Adipose tissue (tissue), 3 donors: Measurements from ENCODE around the gene SYCE3. TPM values are rescaled to one million over a fixed set of nuclear protein-coding genes. Genes with fewer than 3 reads are reported as not detected.
A peak's percentile ranks its signal among the peaks of the same experiment; 100 is the strongest.
"Not testable (repeated sequence)": the region's sequence is repeated elsewhere in the genome, so short reads cannot be mapped to it uniquely, and the experiment has no call there.

Experiments used
- H3K27ac ChIP-seq: one replicate; pipeline ENCODE4 v1.5.1; 2013; ENCODE audit warnings: low read depth, low read length
- WGBS, 3 donors: extraction: QIAGEN DNeasy Blood & Tissue Kit; methylation state at CpG; one replicate each; pipeline ENCODE4 v1.1.7; 2013; 5-methylcytosine and 5-hydroxymethylcytosine counted together
- polyA plus RNA-seq, 3 donors: library from polyadenylated mRNA; stranded (reverse); fragments of 200-250 nt; gene quantifications; one replicate each; pipeline ENCODE4 v1.2.3, GENCODE V29; 2013
- donor health status: healthy with polysubstance abuse.
- donor health status: Bipolar disorder and iron deficiency.
- donor health status: healthy.

The SYCE3 gene
- polyA plus RNA-seq, 3 donors: not detected

DNA sequence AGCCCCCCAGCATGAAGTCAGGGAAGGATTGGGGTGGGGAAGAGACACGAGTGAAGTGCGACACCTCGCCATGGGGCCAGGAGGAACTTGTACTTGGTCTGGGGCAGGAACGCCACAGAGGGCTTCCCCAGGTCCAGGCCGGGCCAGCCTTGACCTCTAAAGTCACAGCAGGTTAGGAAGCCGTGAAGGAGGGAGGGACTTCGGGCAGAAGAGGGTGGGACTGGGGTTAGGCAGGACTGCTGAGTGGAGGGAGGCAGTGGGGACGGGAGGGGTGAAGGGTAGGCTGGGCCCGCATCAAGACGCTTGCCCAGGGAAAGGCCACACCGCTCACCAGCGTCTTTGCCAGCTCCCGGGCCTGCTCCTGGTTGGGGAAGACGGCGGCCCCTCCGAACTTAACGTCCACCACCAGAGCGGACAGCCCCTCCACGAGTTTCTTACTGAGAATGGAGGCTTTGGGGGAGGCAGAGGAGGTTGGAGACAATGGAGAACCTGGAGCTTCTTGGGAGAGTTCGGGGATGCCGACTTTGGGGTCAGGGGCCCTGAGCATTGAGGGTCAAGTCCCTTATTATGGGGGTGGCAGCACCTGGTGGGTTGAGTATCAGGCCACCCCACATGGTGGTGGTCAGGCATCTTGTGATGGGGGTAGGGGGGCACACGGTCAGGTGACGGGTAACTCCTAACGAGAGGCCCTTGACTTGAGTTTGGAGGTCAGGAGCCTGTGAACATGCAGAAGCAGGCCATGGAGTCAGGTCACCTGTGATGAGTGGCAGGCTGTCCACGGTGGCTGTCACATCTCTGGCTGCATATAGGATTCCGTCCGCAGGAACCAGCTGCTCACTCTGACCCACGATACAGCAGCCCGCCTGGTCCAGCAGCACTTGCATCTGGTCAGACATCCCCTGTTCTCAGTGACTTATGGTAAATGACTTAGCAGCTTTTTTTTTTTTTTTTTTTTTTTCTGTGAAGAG lies 35.6 kb downstream of the SYCE3 start:
- H3K27ac ChIP-seq: peak overlapping the region; percentile 94
- WGBS, 3 donors: 37 to 62% (median 37%) methylated on average over 29 of the region's 29 CpGs

DNA sequence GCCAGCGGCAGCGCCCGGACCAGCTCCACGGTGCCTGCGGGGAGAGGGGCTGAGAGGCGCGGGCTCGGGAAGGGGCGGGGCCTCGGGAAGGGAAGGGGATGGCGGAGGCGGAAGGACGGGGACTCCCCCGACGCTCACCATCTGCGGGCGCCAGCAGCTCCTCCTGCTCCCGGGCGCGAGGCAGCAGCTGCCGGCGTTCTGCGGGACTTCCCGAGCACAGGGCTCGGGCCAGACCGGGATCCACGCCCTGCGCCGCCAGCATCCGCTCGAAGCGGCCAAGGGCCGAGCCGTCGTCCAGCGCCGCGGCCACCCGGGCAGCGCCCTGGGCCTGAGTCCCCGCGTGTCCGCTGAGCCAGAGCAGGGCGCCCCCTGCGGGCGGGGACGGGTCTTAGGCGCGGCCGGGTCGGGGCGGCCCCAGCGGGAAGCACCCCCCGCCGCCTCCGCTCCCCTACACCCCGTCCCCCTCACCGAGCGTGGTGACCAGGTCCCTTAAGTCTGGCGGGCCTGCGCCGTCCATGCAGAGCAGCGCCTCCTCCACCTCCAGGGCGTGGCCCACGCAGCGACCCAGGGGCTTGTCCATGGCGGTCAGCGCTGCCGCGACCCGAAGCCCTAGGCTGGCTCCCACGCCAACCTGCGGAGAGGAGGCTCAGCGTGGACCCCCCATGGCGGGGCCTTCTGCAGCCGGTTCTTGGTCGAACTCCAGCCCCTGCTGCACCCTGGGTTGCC lies 36.4 kb downstream of the SYCE3 start:
- peak overlapping the region; percentile 94 for H3K27ac ChIP-seq
- 1 to 4% (median 1%) methylated on average over 60 to 77 of the region's 77 CpGs for WGBS, 3 donors

DNA sequence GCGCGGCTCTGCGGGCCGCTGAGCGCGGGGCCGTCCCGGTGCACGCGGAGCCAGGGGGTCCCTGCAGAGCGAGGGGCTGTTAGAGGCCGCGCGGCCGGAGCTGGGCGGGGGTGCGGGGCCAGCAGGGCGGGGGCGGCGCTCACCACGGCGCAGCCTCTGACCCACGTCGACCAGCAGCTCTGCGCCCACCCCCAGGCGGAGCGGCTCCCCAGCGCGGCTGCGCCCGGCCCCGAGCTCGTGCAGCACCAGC lies 36.9 kb downstream of the SYCE3 start:
- 0 to 1% (median 0%) methylated on average over 15 to 33 of the region's 33 CpGs for WGBS, 3 donors
- H3K27ac ChIP-seq: peak overlapping the region; percentile 94

DNA sequence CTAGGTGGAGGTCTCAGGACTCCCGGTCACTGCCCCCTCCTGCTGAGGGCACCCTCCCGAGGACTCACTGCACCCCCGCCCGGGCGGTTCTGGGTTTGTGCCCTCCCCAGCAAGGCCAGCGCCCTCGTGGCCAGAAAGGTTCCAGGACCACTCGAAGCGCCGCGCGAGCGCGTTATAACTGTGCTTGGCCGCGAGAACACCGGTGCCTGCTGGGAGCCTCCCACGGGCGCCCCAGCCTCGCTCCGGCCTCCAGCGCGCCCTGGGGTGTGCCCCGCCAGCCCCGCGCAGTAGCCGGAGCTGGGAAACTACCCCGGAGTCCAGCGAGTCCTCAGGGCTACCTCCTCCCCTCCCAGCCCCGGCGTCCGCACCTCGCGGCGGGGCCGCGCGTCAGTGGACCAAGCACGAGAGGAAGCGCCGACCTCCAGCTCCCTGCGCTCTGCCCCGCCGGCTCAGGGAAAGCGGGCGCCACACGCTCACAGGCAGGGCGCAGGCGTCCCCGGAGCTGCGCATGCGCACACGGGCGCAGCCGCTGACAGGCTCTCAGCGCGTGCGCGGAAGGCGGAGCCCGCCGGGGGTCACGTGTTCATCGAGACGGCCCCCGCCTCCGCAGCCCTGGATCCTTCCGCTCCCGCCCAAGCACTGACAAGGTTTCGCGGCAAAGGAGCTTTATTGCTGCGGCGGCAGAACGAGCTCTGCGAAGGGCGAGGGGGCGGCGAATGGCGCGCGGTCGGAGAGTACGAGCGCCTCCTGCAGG lies 37.4 kb downstream of the SYCE3 start, which contains the start of gene SCO2:
Gene SCO2 (minus strand): TSS at position 495 of the 754 bp plus-strand sequence. CDS start 1,187 bp downstream, outside the sequence.
- peak within 1 kb of the TSS; percentile 94 for H3K27ac ChIP-seq
- 0 to 1% (median 0%) methylated on average over 78 to 84 of the region's 84 CpGs for WGBS, 3 donors

DNA sequence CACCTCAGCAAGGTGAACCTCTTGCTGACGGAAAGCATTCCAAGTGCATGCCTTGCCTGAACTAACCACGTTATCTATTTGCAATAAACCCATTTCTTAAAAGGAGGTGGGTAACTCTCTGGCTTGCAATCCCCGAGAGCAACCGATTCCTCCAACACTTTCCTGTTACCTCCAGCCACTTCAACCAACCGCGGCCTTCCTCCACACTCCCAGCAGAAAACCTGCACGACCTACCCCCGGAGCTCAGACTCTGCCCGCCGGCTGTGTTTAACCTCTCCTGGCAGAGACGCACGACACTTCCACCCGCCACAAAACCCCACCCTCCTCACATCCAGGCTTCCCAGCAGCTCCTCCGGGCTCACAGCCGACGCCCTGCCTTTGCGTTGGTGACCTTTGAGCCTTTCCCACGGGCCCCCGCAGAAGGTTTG lies 38.0 kb downstream of the SYCE3 start:
- no peak overlapping the region for H3K27ac ChIP-seq
- 4 to 7% (median 6%) methylated on average over 18 to 19 of the region's 19 CpGs for WGBS, 3 donors

DNA sequence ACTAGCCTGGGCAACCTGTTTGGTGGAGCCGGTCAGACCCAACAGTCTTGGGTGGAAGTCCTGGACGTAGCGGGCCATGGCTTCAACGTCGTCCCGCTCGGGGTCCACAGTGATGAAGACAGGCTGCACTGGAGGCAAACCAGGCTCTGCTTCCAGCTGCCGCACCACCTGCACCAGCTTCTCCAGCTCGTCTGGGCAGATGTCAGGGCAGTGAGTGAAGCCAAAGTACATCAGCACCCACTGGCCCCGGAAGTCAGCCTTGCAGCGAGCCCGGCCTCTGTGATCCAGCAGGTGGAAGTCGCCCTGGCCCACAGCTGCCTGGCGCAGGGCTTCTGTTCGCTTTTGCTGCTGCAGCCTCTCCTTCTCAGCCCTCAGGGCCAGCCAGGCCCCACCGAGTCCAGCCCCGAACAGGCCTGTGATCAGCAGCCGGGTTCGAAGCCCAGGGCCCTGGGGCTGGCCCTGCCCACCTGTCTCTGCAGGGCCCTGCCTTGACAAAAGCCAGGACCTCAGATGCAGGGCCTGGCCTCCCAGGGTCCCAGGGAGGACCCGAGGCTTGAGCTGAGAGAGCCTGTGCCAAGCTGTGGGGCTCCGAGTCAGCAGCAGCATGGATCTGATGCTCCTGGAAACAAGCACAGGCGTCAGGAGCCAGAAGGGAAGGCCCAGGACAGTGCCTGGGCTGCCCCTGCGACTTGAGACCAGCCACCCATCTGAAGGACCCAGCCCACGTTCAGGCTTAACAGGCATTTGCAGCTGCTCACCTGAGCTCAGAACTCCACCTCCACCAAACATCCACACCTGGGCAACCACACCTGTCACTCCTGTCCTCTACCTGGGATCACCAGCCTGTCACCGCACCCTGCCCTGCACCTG lies 38.7 kb downstream of the SYCE3 start:
- no peak overlapping the region for H3K27ac ChIP-seq
- WGBS, 3 donors: 79 to 87% (median 82%) methylated on average over 24 to 25 of the region's 25 CpGs

DNA sequence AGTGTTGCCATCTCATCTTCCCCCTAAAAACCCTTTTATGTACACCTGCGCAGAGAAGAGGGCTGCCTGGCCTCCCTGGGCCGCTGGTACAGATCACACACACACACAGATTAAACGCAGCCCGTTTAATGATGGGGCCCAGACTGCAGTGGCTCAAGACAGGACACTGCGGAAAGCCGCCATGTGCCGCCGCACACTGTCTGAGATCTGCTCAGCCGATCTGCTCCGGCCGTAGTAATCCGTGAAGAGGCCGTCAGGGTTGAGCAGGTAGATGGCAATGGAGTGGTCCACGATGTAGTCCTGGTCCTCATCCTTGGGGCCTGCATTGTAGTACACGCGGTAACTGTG lies 39.3 kb downstream of the SYCE3 start:
- WGBS, 3 donors: 90 to 94% (median 91%) methylated on average over 16 of the region's 16 CpGs
- H3K27ac ChIP-seq: no peak overlapping the region

DNA sequence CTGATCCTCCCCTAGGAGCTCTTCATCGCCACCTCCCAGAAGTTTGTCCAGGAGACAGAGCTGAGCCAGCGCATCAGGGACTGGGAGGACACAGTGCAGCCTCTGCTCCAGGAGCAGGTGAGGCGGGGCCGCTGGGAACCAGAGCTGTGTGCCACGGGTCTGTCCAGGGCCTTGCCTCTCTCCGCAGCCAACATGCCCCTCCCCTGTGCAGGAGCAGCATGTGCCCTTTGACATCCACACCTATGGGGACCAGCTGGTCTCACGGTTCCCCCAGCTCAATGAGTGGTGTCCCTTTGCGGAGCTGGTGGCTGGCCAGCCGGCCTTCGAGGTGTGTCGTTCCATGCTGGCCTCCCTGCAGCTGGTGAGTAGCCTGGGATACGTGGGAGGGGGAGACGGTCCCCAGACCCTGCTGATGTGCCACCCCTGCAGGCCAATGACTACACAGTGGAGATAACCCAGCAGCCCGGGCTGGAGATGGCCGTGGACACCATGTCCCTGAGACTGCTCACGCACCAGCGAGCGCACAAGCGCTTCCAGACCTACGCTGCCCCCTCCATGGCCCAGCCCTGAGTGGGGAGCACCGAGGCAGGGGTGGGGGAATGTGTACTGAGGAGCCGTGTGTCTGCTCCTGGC lies 39.8 kb downstream of the SYCE3 start:
- no peak overlapping the region for H3K27ac ChIP-seq
- WGBS, 3 donors: 82 to 88% (median 88%) methylated on average over 21 to 22 of the region's 22 CpGs

DNA sequence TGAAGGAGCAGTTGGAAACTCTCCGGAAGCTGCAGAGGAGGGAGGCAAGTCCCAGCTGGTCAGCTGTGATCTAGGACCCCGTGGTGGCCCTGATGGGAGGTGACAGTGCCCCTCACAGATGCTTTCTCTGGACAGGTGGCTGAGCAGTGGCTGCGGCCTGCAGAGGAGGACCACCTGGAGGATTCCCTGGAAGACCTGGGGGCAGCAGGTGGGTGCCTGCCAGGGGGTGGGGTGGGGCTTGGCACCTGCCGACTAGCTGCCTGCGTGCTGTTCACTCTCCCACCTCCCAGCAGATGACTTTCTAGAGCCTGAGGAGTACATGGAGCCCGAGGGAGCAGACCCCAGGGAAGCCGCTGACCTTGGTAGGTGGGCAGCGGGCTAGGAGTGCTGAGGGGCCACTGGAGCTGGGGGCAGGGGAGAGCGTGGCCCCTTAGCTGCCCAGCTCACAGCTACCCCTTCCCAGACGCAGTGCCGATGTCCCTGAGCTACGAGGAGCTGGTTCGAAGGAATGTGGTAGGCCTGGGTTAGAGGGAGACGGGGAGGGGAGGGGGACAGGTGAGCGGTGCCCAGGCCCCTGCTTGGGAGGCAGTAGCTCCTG lies 40.4 kb downstream of the SYCE3 start:
- 90 to 92% (median 92%) methylated on average over 13 to 15 of the region's 15 CpGs for WGBS, 3 donors
- H3K27ac ChIP-seq: no peak overlapping the region

DNA sequence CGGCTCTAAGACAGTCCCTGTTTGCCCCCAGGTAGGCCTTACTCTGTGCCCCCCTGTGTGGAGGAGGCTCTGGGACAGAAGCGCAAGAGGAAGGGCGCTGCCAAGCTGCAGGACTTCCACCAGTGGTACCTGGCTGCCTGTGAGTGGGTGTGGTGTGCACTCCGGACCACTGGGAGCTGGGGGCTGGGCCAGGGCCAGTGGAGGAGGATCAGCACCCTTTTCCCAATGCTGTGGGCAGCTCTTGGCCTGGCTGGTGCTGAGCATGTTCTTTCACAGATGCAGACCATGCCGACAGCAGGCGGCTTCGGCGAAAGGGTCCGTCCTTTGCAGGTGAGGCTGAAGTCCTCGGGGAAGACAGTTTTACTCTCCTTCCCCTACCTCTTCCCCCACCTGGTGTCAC lies 41.0 kb downstream of the SYCE3 start:
- no peak overlapping the region for H3K27ac ChIP-seq
- 93 to 98% (median 98%) methylated on average over 9 to 10 of the region's 10 CpGs for WGBS, 3 donors

DNA sequence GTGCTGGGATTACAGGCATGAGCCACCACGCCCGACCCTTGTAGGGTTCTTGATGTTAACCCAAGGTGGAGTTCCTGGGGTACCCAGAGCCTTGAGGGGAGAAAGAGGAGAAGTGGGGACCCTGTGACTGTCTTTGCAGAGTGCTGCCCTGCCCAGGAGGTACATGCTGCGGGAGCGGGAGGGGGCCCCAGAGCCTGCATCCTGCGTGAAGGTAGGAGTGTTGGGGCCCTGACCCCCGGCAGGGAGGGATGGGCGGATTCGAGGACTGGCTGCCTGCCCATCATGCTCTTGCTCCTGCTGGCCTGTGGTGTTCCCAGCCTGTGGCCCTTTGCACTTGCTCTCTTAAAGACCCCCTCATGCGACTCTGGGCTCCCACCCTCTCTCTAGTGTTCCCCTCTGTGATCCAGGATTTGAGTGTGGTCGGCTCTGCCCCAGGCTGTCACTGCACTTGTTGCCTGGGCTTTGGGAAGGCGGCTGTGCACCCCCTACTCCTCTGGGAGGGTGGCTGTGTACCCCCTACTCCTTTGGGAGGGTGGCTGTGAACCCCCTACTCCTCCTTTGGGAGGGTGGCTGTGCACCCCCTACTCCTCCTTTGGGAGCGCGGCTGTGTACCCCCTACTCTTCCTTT lies 41.8 kb downstream of the SYCE3 start:
- no peak overlapping the region for H3K27ac ChIP-seq
- 94 to 98% (median 95%) methylated on average over 12 to 13 of the region's 13 CpGs for WGBS, 3 donors

DNA sequence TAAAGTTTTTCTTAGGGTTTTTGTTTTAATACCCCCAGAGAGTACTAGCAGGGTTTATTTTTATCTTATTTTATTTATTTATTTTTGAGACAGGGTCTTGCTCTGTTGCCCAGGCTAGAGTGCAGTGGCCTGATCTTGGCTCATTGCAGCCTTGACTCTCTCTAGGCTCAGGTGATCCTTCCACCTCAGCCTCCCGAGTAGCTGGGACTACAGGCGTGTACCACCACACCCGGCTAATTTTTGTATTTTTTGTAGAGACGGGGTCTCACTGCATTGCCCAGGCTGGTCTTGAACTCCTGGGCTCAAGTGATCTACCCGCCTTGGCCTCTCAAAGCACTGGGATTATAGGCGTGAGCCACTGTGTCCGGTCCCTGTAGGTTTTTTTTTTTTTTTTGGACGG lies 42.5 kb downstream of the SYCE3 start:
- WGBS, 3 donors: 97 to 100% (median 98%) methylated on average over 8 of the region's 8 CpGs

DNA sequence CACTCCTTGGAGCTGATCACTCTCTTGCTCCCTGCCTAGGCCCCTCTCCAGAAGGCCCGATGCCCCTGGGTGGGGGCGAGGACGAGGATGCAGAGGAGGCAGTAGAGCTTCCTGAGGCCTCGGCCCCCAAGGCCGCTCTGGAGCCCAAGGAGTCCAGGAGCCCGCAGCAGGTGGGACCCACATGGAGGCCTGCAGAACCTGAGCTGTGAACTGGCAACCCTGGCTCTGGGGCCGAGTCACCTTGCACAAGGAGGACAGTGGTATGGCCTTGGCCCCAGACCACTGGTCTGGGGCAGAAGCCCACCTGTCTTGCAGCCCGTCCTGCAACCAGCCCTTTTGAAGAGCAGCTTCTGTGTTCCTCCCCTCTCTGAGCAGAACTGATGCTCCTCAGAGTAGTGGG lies 43.6 kb downstream of the SYCE3 start:
- WGBS, 3 donors: 93 to 97% (median 96%) methylated on average over 8 of the region's 8 CpGs
- H3K27ac ChIP-seq: no peak overlapping the region

More for the DNA sequence above, 42.5 kb downstream of the SYCE3 start:
- not testable (repeated sequence) for H3K27ac ChIP-seq

DNA sequence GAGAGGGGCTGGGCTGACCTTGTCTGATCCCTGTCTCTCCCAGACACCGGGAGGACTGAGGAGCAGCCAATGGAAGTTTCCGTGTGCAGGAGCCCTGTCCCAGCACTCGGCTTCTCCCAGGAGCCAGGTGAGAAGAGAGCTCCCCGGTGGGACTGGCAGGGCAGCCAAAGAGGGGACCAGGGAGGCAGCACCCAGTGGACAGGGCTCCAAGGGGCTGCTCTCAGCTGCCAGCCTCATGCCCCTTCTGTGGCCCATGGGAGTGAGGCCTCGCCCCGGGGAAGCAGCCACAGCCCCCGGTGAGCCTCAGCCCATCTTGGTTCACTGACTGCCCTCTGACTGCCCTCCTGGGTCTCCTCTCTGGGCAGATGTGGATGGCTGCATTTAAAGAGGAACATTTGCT lies 44.1 kb downstream of the SYCE3 start:
- 94% methylated on average over 7 of the region's 7 CpGs for WGBS, 3 donors
- H3K27ac ChIP-seq: no peak overlapping the region

DNA sequence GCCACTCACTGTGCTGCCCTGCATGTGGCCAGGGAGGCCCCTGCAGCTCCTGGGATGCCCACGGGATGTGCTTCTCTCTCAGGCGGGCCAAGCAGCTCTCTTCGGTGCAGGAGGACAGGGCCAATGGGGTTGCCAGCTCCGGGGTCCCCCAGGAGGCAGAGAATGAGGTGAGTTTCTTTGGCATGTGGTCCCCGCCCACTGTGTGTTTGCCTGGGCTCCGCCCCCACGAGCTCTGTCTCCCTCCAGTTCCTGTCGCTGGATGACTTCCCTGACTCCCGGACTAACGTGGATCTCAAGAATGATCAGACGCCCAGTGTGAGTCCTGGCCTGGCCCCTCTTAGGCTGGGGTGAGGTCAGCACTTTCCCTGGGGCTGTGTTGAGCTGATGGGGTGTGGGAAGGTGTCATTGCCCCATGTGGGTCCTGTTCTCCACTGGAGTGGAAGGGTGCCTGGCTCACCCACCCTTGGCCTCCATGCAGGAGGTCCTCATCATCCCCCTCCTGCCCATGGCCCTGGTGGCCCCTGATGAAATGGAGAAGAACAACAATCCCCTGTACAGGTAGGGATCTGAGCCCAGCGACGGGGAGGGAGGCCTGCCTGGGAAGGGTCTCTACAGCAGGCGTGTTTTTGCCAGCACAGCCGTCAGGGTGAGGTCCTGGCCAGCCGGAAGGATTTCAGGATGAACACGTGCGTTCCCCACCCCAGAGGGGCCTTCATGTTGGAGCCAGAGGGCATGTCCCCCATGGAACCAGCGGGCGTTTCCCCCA lies 45.0 kb downstream of the SYCE3 start:
- 85 to 90% (median 89%) methylated on average over 20 of the region's 20 CpGs for WGBS, 3 donors
- H3K27ac ChIP-seq: no peak overlapping the region

DNA sequence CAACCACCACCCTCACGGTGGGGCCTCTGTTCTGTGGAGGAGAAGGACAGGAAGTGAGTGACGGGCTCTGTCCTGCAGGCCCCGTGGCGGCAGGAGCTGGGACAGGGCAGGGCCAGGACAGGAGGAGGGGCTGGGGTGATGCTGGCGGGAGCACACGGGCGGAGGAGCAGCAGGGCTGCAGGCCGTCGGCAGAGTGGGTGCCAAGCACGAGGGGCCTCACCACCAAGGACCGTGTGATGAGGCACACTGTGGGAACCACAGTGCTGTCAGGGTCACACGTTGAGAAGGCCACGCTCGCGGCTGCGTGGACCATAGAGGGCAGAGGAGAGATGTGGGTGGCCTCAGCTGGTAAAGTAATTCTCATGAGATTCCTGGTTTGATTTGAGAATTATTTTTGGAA lies 45.8 kb downstream of the SYCE3 start:
- H3K27ac ChIP-seq: no peak overlapping the region
- 79 to 86% (median 81%) methylated on average over 14 to 16 of the region's 16 CpGs for WGBS, 3 donors
